Activated CD4-positive, alpha-beta T cell treated with anti-CD3 and anti-CD28 coated beads, Interleukin-2, amount 10 ng/mL, durations not matched to agents 24 days and 14 days (primary cell): ENCODE results near the gene RGPD8. TPM values are rescaled to one million over a fixed set of nuclear protein-coding genes. Genes with fewer than 3 reads are reported as not detected.
"Not testable (repeated sequence)": the region's sequence is repeated elsewhere in the genome, so short reads cannot be mapped to it uniquely, and the experiment has no call there.

Source experiments
- DNase-seq: peaks from one replicate; pipeline ENCODE4 v3.0.0; 2022
- H3K27ac Mint-ChIP-seq: one replicate; pipeline ENCODE4 v1.8.0; 2022; ENCODE audit warnings: mild to moderate bottlenecking, mixed read lengths
- H3K27me3 Mint-ChIP-seq: one replicate; pipeline ENCODE4 v1.8.0; 2022; ENCODE audit warnings: mixed read lengths
- H3K36me3 Mint-ChIP-seq: one replicate; pipeline ENCODE4 v1.8.0; 2022; ENCODE audit warnings: low read depth, mild to moderate bottlenecking, mixed read lengths
- H3K4me1 Mint-ChIP-seq: one replicate; pipeline ENCODE4 v1.8.0; 2021; ENCODE audit warnings: mixed read lengths
- H3K4me3 Mint-ChIP-seq: one replicate; pipeline ENCODE4 v1.8.0; 2022; ENCODE audit warnings: mild to moderate bottlenecking, moderate library complexity, mixed read lengths
- H3K9me3 Mint-ChIP-seq: one replicate; pipeline ENCODE4 v1.8.0; 2021; ENCODE audit warnings: mixed read lengths
- intact Hi-C: fragments of 100-400 bp; cut with micrococcal nuclease; formaldehyde crosslinking; loops from one replicate; pipeline ENCODE4 v1.15.1; 2023
- total RNA-seq: library from RNA; stranded (reverse); gene quantifications from 2 replicates; pipeline ENCODE4 v1.2.3, GENCODE V29; 2022

Gene RGPD8
- 13.9 and 15.6 TPM in 2 replicates for total RNA-seq

- Mint-ChIP-seq H3K4me3 (peak within 1 kb of the TSS; percentile 91), H3K27ac (peak within 1 kb of the TSS; percentile 85)
- H3K9me3 Mint-ChIP-seq, intact Hi-C loops, H3K4me1 Mint-ChIP-seq, H3K27me3 Mint-ChIP-seq, H3K36me3 Mint-ChIP-seq: not testable (repeated sequence)
- DNase-seq = peak; percentile 97
These were observed at the start of gene RGPD8 for GRCh38 chr2:112433480-112433879. RGPD8 (minus strand) TSS chr2:112433645; CDS start chr2:112433453, 192 bp downstream.

DNA sequence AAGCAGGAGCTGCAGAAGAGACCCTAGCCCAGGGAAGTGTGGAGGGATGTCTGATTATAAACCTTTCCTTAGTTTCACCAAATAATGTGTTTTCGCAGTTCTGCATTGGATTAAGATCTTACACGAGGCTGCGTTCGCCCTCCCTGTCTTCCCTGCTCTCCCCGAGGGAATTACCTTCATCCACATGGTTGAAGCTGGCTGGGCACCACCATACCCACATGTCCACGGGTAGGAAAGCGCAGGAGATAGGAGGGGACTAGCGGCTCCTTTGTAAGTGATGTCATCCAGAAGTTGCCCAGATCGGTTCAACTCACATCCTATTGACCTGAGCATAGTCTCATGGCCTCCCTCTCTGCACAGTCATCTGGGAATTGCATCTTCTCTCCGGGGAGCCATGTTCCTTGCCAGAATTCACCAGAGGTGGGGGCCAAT, 49.6 kb upstream of the RGPD8 start:
- Mint-ChIP-seq H3K9me3 (no peaks in the 10 kb centered on the region), H3K36me3 (peaks cover 33% of the 10 kb centered on the region), H3K27ac (peak overlapping the region; percentile 93), H3K4me1 (peaks cover 48% of the 10 kb centered on the region), H3K4me3 (peak overlapping the region; percentile 95), H3K27me3 (peaks cover 2% of the 10 kb centered on the region)
- DNase-seq = no peak
- intact Hi-C loops = loop anchor here (2.0 to 5.0 kb wide), 2 partner anchors 164 to 598 kb away; partner anchors contain the start of genes ANAPC1 and SLC20A1

- peak overlapping the region; percentile 95 for H3K4me3 Mint-ChIP-seq
- H3K27ac Mint-ChIP-seq = peak overlapping the region; percentile 93
- H3K27me3 Mint-ChIP-seq = peaks cover 2% of the 10 kb centered on the region
- no peaks in the 10 kb centered on the region for H3K9me3 Mint-ChIP-seq
- DNase-seq = peak; percentile 80
- H3K36me3 Mint-ChIP-seq = peaks cover 28% of the 10 kb centered on the region
- peaks cover 45% of the 10 kb centered on the region for H3K4me1 Mint-ChIP-seq
- intact Hi-C loops = loop anchor here (2.0 to 5.0 kb wide), 2 partner anchors 165 to 598 kb away; partner anchors contain the start of genes ANAPC1 and SLC20A1
These were observed 49.0 kb upstream of the RGPD8 start for GRCh38 chr2:112482309-112483041.

DNA sequence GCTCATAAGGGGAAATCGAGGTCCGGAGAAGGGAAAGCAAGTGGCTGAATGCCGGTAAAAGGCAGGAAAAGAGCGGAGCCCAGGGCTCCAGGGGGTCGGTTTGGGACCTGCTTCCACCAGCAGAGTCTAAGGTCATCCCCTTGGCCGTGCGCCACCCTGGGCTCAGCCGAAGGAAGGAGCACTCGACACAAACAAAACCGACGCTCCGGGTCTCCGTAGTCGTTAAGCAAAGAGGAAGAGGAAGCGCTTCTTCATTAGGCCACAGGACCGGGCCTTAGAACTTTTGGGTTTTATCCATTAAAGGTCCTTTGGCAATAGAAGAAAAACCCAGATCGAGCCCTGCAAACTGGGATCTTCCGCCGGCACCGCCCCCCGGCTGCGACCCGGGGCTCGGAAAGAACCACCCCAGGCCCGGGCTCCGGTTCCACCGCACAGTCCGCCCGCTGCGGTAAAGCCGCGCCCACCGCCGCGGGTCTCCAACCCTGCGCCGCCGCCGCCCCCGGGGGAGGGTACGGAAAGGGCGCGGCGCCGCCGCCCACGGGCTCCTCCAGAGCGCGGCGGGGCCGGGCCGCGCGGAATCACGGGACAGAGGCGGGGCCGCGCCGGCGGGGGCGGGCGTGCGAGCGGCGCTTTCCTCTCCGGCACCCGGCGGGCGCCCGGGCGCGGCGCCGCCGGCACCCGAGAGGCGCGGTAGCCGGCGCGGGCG, 48.2 kb upstream of the RGPD8 start, which contains the start of gene TTL:
TSS of gene TTL (plus strand) at position 629 of the 706 bp plus-strand sequence. CDS start 189 bp downstream, outside the sequence.
- Mint-ChIP-seq H3K4me3 (peak within 1 kb of the TSS; percentile 95), H3K27me3 (peaks cover 2% of the 10 kb centered on the region), H3K27ac (peak within 1 kb of the TSS; percentile 97), H3K9me3 (no peaks in the 10 kb centered on the region), H3K36me3 (peaks cover 27% of the 10 kb centered on the region), H3K4me1 (peaks cover 40% of the 10 kb centered on the region)
- intact Hi-C loops = loop anchor here (1.0 to 5.0 kb wide), 7 partner anchors 61 to 597 kb away; partner anchors contain the start of genes ANAPC1, CHCHD5, POLR1B and SLC20A1
- peak; percentile 96 for DNase-seq

- H3K27ac Mint-ChIP-seq = peak overlapping the region; percentile 97
- intact Hi-C loops = loop anchor here (1.0 to 5.0 kb wide), 6 partner anchors 61 to 426 kb away; partner anchors contain the start of genes CHCHD5, POLR1B, SLC20A1 and TMEM87B
- H3K4me1 Mint-ChIP-seq = peaks cover 34% of the 10 kb centered on the region
- H3K27me3 Mint-ChIP-seq = peaks cover 2% of the 10 kb centered on the region
- H3K4me3 Mint-ChIP-seq = peak overlapping the region; percentile 94
- DNase-seq = peak; percentile 96
- no peaks in the 10 kb centered on the region for H3K9me3 Mint-ChIP-seq
- peaks cover 21% of the 10 kb centered on the region for H3K36me3 Mint-ChIP-seq
These were observed 47.6 kb upstream of the RGPD8 start for GRCh38 chr2:112481050-112481527.

- H3K27me3 Mint-ChIP-seq = peaks cover 2% of the 10 kb centered on the region
- H3K4me3 Mint-ChIP-seq = peak overlapping the region; percentile 94
- no peaks in the 10 kb centered on the region for H3K9me3 Mint-ChIP-seq
- intact Hi-C loops = loop anchor here (1.0 to 5.0 kb wide), 6 partner anchors 62 to 426 kb away; partner anchors contain the start of genes CHCHD5, POLR1B, SLC20A1 and TMEM87B
- peaks cover 31% of the 10 kb centered on the region for H3K4me1 Mint-ChIP-seq
- peak; percentile 76 for DNase-seq
- H3K27ac Mint-ChIP-seq = peak overlapping the region; percentile 97
- H3K36me3 Mint-ChIP-seq = peaks cover 18% of the 10 kb centered on the region
These were observed 47.1 kb upstream of the RGPD8 start for GRCh38 chr2:112480530-112481049.

DNA sequence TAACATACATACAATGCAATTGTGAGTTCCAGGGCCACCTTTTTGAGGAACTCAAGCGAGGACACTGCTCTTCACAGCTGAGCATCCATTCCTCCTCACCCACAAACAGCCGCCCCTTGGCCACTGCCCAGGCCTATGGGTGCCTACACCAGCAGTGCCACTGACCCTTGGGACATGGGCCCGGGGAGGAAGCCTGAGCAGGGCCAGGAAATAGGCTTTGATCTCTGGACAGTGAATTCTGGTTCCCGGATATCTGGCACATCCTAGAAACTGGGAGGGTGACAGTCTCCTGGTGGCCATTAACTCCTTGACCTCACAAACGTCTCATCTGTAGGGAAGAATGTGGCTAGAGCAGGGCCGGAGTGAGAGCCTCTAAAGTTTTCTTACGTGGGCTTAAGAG, 43.0 kb upstream of the RGPD8 start:
- H3K27me3 Mint-ChIP-seq = peaks cover 2% of the 10 kb centered on the region

DNA sequence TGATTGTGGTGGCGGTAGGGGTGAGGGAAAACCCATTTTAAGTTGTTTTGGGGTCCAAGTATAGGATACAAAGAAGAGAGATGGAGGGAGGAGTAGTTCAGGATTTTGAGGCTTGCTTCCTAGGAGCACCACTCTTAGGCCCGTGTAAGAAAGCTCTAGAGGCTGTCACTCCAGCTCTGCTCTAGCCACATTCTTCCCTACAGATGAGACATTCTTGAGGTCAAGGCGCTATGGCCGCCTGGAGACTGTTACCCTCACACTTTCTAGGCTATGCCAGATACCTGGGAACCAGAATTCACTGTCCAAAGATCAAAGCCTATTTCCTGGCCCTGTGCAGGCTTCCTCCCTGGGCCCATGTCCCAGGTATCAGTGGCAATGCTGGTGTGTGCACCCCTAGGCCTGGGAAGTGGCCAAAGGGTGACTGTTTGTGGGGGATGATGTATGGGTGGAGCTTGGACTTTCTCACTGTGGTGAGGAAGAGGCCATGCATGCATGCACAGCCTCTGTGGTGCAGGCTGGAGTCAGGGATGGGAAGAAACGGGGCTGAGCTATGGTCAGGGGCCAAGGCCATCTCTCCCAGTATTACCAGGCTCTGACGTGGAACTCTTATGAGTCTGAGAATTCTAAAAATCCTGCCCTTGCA, 41.5 kb upstream of the RGPD8 start:
- no peak for DNase-seq
- intact Hi-C loops = no loop called here

More for the DNA sequence above, 43.0 kb upstream of the RGPD8 start:
- Mint-ChIP-seq H3K27ac (no peak overlapping the region), H3K4me1 (peaks cover 13% of the 10 kb centered on the region), H3K36me3 (no peaks in the 10 kb centered on the region), H3K9me3 (no peaks in the 10 kb centered on the region), H3K4me3 (no peak overlapping the region)
- no peak for DNase-seq
- intact Hi-C loops = no loop called here

GRCh38 chr2:112472547-112473263, 39.3 kb upstream of the RGPD8 start:
- no peak overlapping the region for H3K4me3 Mint-ChIP-seq
- H3K36me3 Mint-ChIP-seq = no peaks in the 10 kb centered on the region
- no peak overlapping the region for H3K27ac Mint-ChIP-seq
- peaks cover under 1% of the 10 kb centered on the region for H3K9me3 Mint-ChIP-seq
- H3K4me1 Mint-ChIP-seq = peaks cover 3% of the 10 kb centered on the region
- intact Hi-C loops = no loop called here
- no peak for DNase-seq
- H3K27me3 Mint-ChIP-seq = peaks cover 17% of the 10 kb centered on the region

More for the DNA sequence above, 41.5 kb upstream of the RGPD8 start:
- H3K4me3 Mint-ChIP-seq = no peak overlapping the region
- H3K27ac Mint-ChIP-seq = no peak overlapping the region
- H3K9me3 Mint-ChIP-seq = no peaks in the 10 kb centered on the region
- H3K4me1 Mint-ChIP-seq = peaks cover 3% of the 10 kb centered on the region
- H3K27me3 Mint-ChIP-seq = peaks cover 2% of the 10 kb centered on the region
- no peaks in the 10 kb centered on the region for H3K36me3 Mint-ChIP-seq

- Mint-ChIP-seq H3K27ac (no peak overlapping the region), H3K36me3 (no peaks in the 10 kb centered on the region), H3K4me1 (no peaks in the 10 kb centered on the region), H3K4me3 (no peak overlapping the region), H3K27me3 (peaks cover 47% of the 10 kb centered on the region), H3K9me3 (peaks cover 4% of the 10 kb centered on the region)
- intact Hi-C loops = no loop called here
- DNase-seq = peak; percentile 44
These were observed 31.9 kb upstream of the RGPD8 start for GRCh38 chr2:112465382-112465781.

DNA sequence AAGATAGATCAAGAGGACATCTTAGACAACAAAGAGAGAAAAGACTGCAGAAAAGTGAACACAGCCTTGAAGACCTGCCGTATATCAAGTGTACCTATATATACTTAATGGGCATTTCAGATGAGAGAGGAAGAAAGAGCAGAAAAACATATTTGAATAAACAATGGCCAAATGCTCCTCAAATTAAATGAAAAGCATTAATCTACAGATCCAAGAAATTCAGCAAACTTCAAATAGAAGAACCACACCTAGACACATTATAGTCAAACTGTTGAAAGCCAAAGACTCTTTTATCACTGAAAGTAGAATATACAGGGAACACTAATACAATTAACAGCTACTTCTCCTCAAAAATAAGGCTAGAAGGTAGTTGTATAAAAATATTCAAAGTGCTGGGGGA, 29.8 kb upstream of the RGPD8 start:
- H3K27me3 Mint-ChIP-seq = peaks cover 39% of the 10 kb centered on the region
- intact Hi-C loops = no loop called here
- no peak overlapping the region for H3K4me3 Mint-ChIP-seq
- H3K36me3 Mint-ChIP-seq = no peaks in the 10 kb centered on the region
- no peak overlapping the region for H3K27ac Mint-ChIP-seq
- H3K9me3 Mint-ChIP-seq = peaks cover 4% of the 10 kb centered on the region
- H3K4me1 Mint-ChIP-seq = no peaks in the 10 kb centered on the region
- DNase-seq = no peak

- peaks cover 3% of the 10 kb centered on the region for H3K9me3 Mint-ChIP-seq
- H3K36me3 Mint-ChIP-seq = no peaks in the 10 kb centered on the region
- peaks cover 30% of the 10 kb centered on the region for H3K27me3 Mint-ChIP-seq
- no peak overlapping the region for H3K27ac Mint-ChIP-seq
- DNase-seq = no peak
- no peak overlapping the region for H3K4me3 Mint-ChIP-seq
- H3K4me1 Mint-ChIP-seq = no peaks in the 10 kb centered on the region
- intact Hi-C loops = no loop called here
These were observed 28.7 kb upstream of the RGPD8 start for GRCh38 chr2:112462178-112462577.
